ENCODE data around the gene NKX2-3. TPM values are rescaled to one million over a fixed set of nuclear protein-coding genes. Genes with fewer than 3 reads are reported as not detected.

Gene NKX2-3
- total RNA-seq, 1 donor from 2014 or later = 0.07 TPM

- no peak for DNase-seq (ENCODE audit: low read depth, low spot score)
Measured at GRCh38 chr10:99537989-99538917, 5.5 kb downstream of the NKX2-3 start.

- no peak for DNase-seq (ENCODE audit: low read depth, low spot score)
Measured at GRCh38 chr10:99539120-99539519, 6.4 kb downstream of the NKX2-3 start.

- no peak for DNase-seq (ENCODE audit: low read depth, low spot score)
Measured at GRCh38 chr10:99539820-99540219, 7.1 kb downstream of the NKX2-3 start.

- no peak for DNase-seq (ENCODE audit: low read depth, low spot score)
Measured at GRCh38 chr10:99540306-99540656, 7.5 kb downstream of the NKX2-3 start.

- no peak for DNase-seq (ENCODE audit: low read depth, low spot score)
Measured at GRCh38 chr10:99540657-99541531, 8.2 kb downstream of the NKX2-3 start.

GRCh38 chr10:99544322-99544721 lies 11.6 kb downstream of the NKX2-3 start:
- DNase-seq (ENCODE audit: low read depth, low spot score) = no peak

GRCh38 chr10:99548041-99548530 lies 15.3 kb downstream of the NKX2-3 start:
- DNase-seq (ENCODE audit: low read depth, low spot score) = peak; percentile 8

- DNase-seq (ENCODE audit: low read depth, low spot score) = no peak
Measured at GRCh38 chr10:99551158-99551557, 18.4 kb downstream of the NKX2-3 start.

- DNase-seq (ENCODE audit: low read depth, low spot score) = no peak
Measured at GRCh38 chr10:99551616-99552015, 18.9 kb downstream of the NKX2-3 start.

GRCh38 chr10:99555371-99555770 lies 22.6 kb downstream of the NKX2-3 start:
- no peak for DNase-seq (ENCODE audit: low read depth, low spot score)

GRCh38 chr10:99555825-99556523 lies 23.2 kb downstream of the NKX2-3 start:
- DNase-seq (ENCODE audit: low read depth, low spot score) = no peak

- DNase-seq (ENCODE audit: low read depth, low spot score) = no peak
Measured at GRCh38 chr10:99557044-99557443, 24.3 kb downstream of the NKX2-3 start.

- no peak for DNase-seq (ENCODE audit: low read depth, low spot score)
Measured at GRCh38 chr10:99558708-99559107, 26.0 kb downstream of the NKX2-3 start.

- DNase-seq (ENCODE audit: low read depth, low spot score) = no peak
Measured at GRCh38 chr10:99560277-99561126, 27.8 kb downstream of the NKX2-3 start.

- DNase-seq (ENCODE audit: low read depth, low spot score) = no peak
Measured at GRCh38 chr10:99562631-99563030, 29.9 kb downstream of the NKX2-3 start.

GRCh38 chr10:99564361-99564760 lies 31.6 kb downstream of the NKX2-3 start:
- DNase-seq (ENCODE audit: low read depth, low spot score) = no peak

- DNase-seq (ENCODE audit: low read depth, low spot score) = no peak
Measured at GRCh38 chr10:99565166-99565565, 32.4 kb downstream of the NKX2-3 start.

GRCh38 chr10:99569253-99569939 lies 36.7 kb downstream of the NKX2-3 start:
- no peak for DNase-seq (ENCODE audit: low read depth, low spot score)

GRCh38 chr10:99569961-99570360 lies 37.2 kb downstream of the NKX2-3 start:
- DNase-seq (ENCODE audit: low read depth, low spot score) = no peak

GRCh38 chr10:99571816-99572215 lies 39.1 kb downstream of the NKX2-3 start:
- DNase-seq (ENCODE audit: low read depth, low spot score) = no peak
